NCI-H446 (cell line): ENCODE measurements around the gene ZNHIT2.
"Not testable (repeated sequence)": the region's sequence is repeated elsewhere in the genome, so short reads cannot be mapped to it uniquely, and the experiment has no call there.

ENCODE experiments used
- DNase-seq, 2 experiments: peaks; one replicate each; lab custom pipeline; 2025; lab: John Stamatoyannopoulos, UW

Gene ZNHIT2

GRCh38 chr11:65117206-65118096 is at the start of gene ZNHIT2:
Gene ZNHIT2, minus strand, starts transcription at chr11:65117701. Its CDS starts 48 bp downstream, at chr11:65117653.
- peak; percentile 98 to 100 for DNase-seq

- DNase-seq, result no peak
Observed at GRCh38 chr11:65166893-65167292, 49.4 kb upstream of the ZNHIT2 start.

- DNase-seq, result no peak
Observed at GRCh38 chr11:65165410-65166317, 48.2 kb upstream of the ZNHIT2 start.

GRCh38 chr11:65163684-65164083 is 46.2 kb upstream of the ZNHIT2 start:
- no peak for DNase-seq

- no peak for DNase-seq
Observed at GRCh38 chr11:65160643-65161042, 43.1 kb upstream of the ZNHIT2 start.

GRCh38 chr11:65159012-65159411 is 41.5 kb upstream of the ZNHIT2 start:
- no peak for DNase-seq

GRCh38 chr11:65157336-65157735 is 39.8 kb upstream of the ZNHIT2 start:
- no peak for DNase-seq

GRCh38 chr11:65156926-65157325 is 39.4 kb upstream of the ZNHIT2 start:
- DNase-seq, result no peak

GRCh38 chr11:65156256-65156655 is 38.8 kb upstream of the ZNHIT2 start:
- no peak for DNase-seq

- DNase-seq, result no peak
Observed at GRCh38 chr11:65152122-65152521, 34.6 kb upstream of the ZNHIT2 start.

GRCh38 chr11:65151331-65151899 is 33.9 kb upstream of the ZNHIT2 start:
- DNase-seq, result no peak

GRCh38 chr11:65150509-65151299 is 33.2 kb upstream of the ZNHIT2 start:
- peak in 1 of 2 experiments; percentile 59 for DNase-seq

- DNase-seq, result not testable (repeated sequence)
Observed at GRCh38 chr11:65150131-65150508, 32.6 kb upstream of the ZNHIT2 start.

- no peak for DNase-seq
Observed at GRCh38 chr11:65148657-65149056, 31.2 kb upstream of the ZNHIT2 start.

- no peak for DNase-seq
Observed at GRCh38 chr11:65147352-65148075, 30.0 kb upstream of the ZNHIT2 start.

GRCh38 chr11:65141896-65142494 is 24.5 kb upstream of the ZNHIT2 start:
- no peak for DNase-seq

- no peak for DNase-seq
Observed at GRCh38 chr11:65136515-65137096, 19.1 kb upstream of the ZNHIT2 start.

GRCh38 chr11:65135633-65136145 is 18.2 kb upstream of the ZNHIT2 start:
- no peak for DNase-seq

- DNase-seq, result peak; percentile 92 to 95
Observed at GRCh38 chr11:65134952-65135632, 17.6 kb upstream of the ZNHIT2 start.
